Activated CD4-positive, alpha-beta T cell treated with anti-CD3 and anti-CD28 coated beads, Interleukin-2, Interleukin-6, amounts not matched to agents 100 ng/mL and 50 ng/mL, durations not matched to agents 16 hours and 8 hours (primary cell): ENCODE data around the gene MAP3K21.
A peak's percentile ranks its signal among the peaks of the same experiment; 100 is the strongest.

Experiments used
- DNase-seq: peaks from one replicate; pipeline ENCODE4 v3.0.0-alpha.2; 2020

MAP3K21 gene

GRCh38 chr1:233360525-233361102, 33.1 kb downstream of the MAP3K21 start:
- DNase-seq: no peak

- no peak for DNase-seq
Measured at GRCh38 chr1:233361876-233362275, 34.4 kb downstream of the MAP3K21 start.

- DNase-seq: no peak
Measured at GRCh38 chr1:233362743-233363142, 35.2 kb downstream of the MAP3K21 start.

GRCh38 chr1:233364026-233364425, 36.5 kb downstream of the MAP3K21 start:
- no peak for DNase-seq

- no peak for DNase-seq
Measured at GRCh38 chr1:233364695-233365539, 37.4 kb downstream of the MAP3K21 start.

- DNase-seq: no peak
Measured at GRCh38 chr1:233366575-233366974, 39.1 kb downstream of the MAP3K21 start.

- DNase-seq: no peak
Measured at GRCh38 chr1:233367057-233367803, 39.7 kb downstream of the MAP3K21 start.

- DNase-seq: no peak
Measured at GRCh38 chr1:233368106-233368788, 40.7 kb downstream of the MAP3K21 start.

- no peak for DNase-seq
Measured at GRCh38 chr1:233368789-233369130, 41.2 kb downstream of the MAP3K21 start.

- peak; percentile 47 for DNase-seq
Measured at GRCh38 chr1:233372218-233373120, 44.9 kb downstream of the MAP3K21 start.

- DNase-seq: no peak
Measured at GRCh38 chr1:233373226-233373625, 45.7 kb downstream of the MAP3K21 start.

GRCh38 chr1:233375653-233376052, 48.1 kb downstream of the MAP3K21 start:
- no peak for DNase-seq

GRCh38 chr1:233376382-233377110, 49.0 kb downstream of the MAP3K21 start:
- no peak for DNase-seq

- no peak for DNase-seq
Measured at GRCh38 chr1:233379869-233380438, 52.4 kb downstream of the MAP3K21 start.

- DNase-seq: no peak
Measured at GRCh38 chr1:233381806-233382205, 54.3 kb downstream of the MAP3K21 start.

GRCh38 chr1:233383984-233384383, 56.5 kb downstream of the MAP3K21 start:
- DNase-seq: no peak

GRCh38 chr1:233386336-233386735, 58.8 kb downstream of the MAP3K21 start:
- no peak for DNase-seq

GRCh38 chr1:233387585-233387984, 60.1 kb downstream of the MAP3K21 start:
- no peak for DNase-seq

- DNase-seq: no peak
Measured at GRCh38 chr1:233389169-233389568, 61.6 kb downstream of the MAP3K21 start.

- no peak for DNase-seq
Measured at GRCh38 chr1:233389893-233390292, 62.4 kb downstream of the MAP3K21 start.
